BE2C (cell line): ENCODE data around the gene EPS8L1.

Experiments used
- DNase-seq: peaks from one replicate; pipeline ENCODE4 v3.0.0-alpha.2; 2020
- H3K27me3 ChIP-seq: fragments of 250-450 bp; sonication (Bioruptor Pico); 2 replicates; pipeline ENCODE4 v1.5.1; 2020; ENCODE audit warnings: mild to moderate bottlenecking
- H3K36me3 ChIP-seq: fragments of 250-450 bp; sonication (Bioruptor Pico); 2 replicates; pipeline ENCODE4 v1.5.1; 2020; ENCODE audit warnings: mild to moderate bottlenecking
- H3K4me1 ChIP-seq: fragments of 250-450 bp; sonication (Bioruptor Pico); 2 replicates; pipeline ENCODE4 v1.5.1; 2020
- H3K4me3 ChIP-seq: 2 replicates; pipeline ENCODE4 v1.5.1; 2011; ENCODE audit warnings: low read depth, low read length
- H3K9me3 ChIP-seq: fragments of 250-450 bp; sonication (Bioruptor Pico); 2 replicates; pipeline ENCODE4 v1.5.1; 2020
- TF ChIP-seq, protein P1 (sequence below): IDR thresholded peaks from 2 replicates; pipeline ENCODE4 v1.5.1; 2012; ENCODE audit warnings: mild to moderate bottlenecking, low read depth, low read length

The EPS8L1 gene

DNA sequence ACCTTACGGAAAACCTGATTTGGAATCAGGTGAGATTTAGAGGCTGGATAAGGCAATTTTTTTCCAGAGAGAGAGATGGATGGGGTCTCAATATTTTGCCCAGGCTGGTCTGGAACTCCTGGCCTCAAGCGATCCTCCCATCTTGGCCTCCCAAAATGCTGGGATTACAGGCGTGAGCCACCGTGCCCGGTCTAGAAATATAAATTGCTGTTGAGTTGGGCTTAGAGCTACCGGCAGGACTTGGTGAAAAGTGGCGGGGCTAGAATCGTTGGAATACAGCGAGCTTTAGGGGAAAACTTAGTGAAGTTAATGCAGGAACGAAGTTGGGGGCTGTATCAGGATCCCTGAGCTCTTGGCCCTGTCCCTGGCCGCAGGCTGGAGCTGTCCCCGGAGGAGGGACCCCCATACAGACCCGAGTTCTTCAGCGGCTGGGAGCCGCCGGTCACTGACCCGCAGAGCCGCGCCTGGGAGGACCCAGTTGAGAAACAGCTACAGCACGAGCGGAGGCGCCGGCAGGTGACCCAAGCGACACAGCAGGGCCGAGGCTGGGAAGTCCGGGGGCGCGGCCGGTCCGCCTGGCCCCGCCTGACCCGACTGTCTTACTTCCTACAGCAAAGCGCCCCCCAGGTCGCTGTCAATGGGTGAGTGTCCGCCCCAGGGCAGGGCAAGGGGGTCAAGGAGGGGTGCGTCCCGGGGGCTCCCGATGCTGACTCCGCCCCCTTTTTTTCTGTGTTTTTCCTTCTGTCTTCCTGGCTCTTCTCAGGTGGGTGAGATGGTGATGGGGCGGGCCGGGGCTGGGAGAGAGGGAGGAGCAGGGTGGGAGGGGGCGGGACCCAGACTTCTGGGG is 7.6 kb downstream of the EPS8L1 start:
- H3K27me3 ChIP-seq = peaks cover 69% of the 10 kb centered on the region
- TF ChIP-seq, protein P1, sequence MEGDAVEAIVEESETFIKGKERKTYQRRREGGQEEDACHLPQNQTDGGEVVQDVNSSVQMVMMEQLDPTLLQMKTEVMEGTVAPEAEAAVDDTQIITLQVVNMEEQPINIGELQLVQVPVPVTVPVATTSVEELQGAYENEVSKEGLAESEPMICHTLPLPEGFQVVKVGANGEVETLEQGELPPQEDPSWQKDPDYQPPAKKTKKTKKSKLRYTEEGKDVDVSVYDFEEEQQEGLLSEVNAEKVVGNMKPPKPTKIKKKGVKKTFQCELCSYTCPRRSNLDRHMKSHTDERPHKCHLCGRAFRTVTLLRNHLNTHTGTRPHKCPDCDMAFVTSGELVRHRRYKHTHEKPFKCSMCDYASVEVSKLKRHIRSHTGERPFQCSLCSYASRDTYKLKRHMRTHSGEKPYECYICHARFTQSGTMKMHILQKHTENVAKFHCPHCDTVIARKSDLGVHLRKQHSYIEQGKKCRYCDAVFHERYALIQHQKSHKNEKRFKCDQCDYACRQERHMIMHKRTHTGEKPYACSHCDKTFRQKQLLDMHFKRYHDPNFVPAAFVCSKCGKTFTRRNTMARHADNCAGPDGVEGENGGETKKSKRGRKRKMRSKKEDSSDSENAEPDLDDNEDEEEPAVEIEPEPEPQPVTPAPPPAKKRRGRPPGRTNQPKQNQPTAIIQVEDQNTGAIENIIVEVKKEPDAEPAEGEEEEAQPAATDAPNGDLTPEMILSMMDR = no peak
- no peak overlapping the region for H3K4me3 ChIP-seq
- DNase-seq = no peak
- H3K9me3 ChIP-seq = peaks cover 9% of the 10 kb centered on the region; the same call in 1 of the 2 replicates
- no peaks in the 10 kb centered on the region for H3K36me3 ChIP-seq
- H3K4me1 ChIP-seq = no peaks in the 10 kb centered on the region

DNA sequence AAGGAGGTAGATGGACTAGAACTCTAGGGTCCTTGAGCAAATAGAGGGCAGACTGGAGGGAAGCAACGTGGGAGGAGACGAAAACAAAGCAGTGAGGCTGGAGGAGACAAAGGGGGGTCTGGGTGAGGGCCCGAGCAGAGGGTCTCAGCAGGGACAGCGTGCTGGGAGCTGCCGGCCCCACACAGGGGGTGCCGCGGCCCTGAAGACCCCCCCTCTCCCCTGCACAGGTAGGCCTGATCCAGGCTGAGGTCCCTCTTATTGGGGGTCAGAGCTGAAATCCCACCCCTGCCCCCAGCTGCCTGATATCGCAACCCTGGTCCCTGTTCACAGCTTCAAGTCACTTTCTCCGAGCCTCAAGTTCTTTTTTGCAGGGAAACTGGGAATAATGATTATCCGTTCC is 8.7 kb downstream of the EPS8L1 start:
- no peak overlapping the region for H3K4me3 ChIP-seq
- TF ChIP-seq, protein P1 = no peak
- no peaks in the 10 kb centered on the region for H3K36me3 ChIP-seq
- no peaks in the 10 kb centered on the region for H3K4me1 ChIP-seq
- peaks cover 9% of the 10 kb centered on the region; the same call in 1 of the 2 replicates for H3K9me3 ChIP-seq
- H3K27me3 ChIP-seq = peaks cover 70% of the 10 kb centered on the region
- DNase-seq = no peak

DNA sequence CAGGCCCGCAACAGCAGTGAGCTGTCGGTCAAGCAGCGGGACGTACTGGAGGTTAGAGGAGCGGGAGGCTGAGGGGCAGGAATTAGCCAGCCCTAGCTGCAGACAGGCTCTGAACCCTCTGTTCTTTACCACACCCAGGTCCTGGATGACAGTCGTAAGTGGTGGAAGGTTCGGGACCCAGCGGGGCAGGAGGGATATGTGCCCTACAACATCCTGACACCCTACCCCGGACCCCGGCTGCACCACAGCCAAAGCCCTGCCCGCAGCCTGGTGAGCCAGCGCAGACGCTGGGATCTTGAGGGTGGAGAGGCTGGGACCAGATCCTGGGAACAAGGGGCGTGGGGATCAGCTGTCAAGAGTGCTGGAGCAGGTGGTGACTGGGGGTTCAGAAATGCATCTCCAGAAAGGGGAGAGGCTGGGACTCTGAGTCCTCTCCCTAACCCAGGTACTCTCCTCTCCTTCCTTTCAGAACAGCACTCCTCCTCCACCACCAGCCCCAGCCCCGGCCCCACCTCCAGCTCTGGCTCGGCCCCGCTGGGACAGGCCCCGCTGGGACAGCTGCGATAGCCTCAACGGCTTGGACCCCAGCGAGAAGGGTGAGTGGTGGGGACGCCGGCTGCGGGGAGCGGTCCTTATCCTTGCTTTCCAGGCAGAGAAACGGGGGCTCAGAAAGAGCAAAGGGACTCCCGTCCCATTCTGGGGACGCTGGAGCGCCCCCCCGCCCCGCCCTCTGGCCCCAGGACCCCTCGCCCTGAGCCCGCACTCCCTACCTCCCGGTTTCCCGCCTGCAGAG is 10.4 kb downstream of the EPS8L1 start:
- Histone ChIP-seq H3K36me3 (peaks cover 3% of the 10 kb centered on the region; the same call in 1 of the 2 replicates), H3K4me1 (no peaks in the 10 kb centered on the region), H3K4me3 (peak overlapping the region; percentile 53), H3K27me3 (peaks cover 55% of the 10 kb centered on the region), H3K9me3 (peaks cover 9% of the 10 kb centered on the region; the same call in 1 of the 2 replicates)
- TF ChIP-seq, protein P1 = no peak
- no peak for DNase-seq

GRCh38 chr19:55086730-55087541 is 11.3 kb downstream of the EPS8L1 start:
- Histone ChIP-seq H3K36me3 (peaks cover 3% of the 10 kb centered on the region), H3K9me3 (peaks cover 5% of the 10 kb centered on the region; the same call in 1 of the 2 replicates), H3K27me3 (peaks cover 48% of the 10 kb centered on the region), H3K4me3 (peak overlapping the region; percentile 53), H3K4me1 (no peaks in the 10 kb centered on the region)
- DNase-seq = peak; percentile 97
- TF ChIP-seq, protein P1 = no peak

DNA sequence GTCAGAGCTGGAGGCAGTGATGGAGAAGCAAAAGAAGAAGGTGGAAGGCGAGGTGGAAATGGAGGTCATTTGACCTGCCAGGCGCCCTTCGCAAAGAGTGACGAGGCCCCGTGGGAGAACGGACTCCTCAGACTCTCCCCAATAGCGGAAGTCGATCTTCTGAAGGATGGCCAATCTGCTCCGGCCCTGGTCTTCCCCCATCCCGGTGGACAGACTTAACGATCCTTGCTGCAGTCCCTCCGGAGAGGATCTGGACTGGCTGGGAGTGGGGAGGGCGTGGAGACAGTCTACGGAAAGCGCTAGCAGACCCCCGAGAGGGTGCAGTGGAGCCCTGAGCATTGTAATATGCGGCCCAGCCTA is 11.9 kb downstream of the EPS8L1 start:
- Histone ChIP-seq H3K9me3 (no peaks in the 10 kb centered on the region), H3K27me3 (peaks cover 42% of the 10 kb centered on the region), H3K4me3 (peak overlapping the region; percentile 53), H3K4me1 (no peaks in the 10 kb centered on the region), H3K36me3 (peaks cover 3% of the 10 kb centered on the region)
- DNase-seq = no peak
- TF ChIP-seq, protein P1 = no peak
